ENCODE data around the gene GRID1.

GRID1 gene

GRCh38 chr10:86368046-86368445, 1.5 kb upstream of the GRID1 start:
- DNase-seq: no peak

GRCh38 chr10:86367152-86367951, 757 bp upstream of the GRID1 start:
- no peak for DNase-seq

GRCh38 chr10:86366902-86367151, 232 bp upstream of the GRID1 start:
- DNase-seq: no peak

- DNase-seq: peak in 1 of 2 donors; percentile 17
Measured at GRCh38 chr10:86365346-86366032, 1.1 kb downstream of the GRID1 start.

GRCh38 chr10:86364491-86365345, 1.9 kb downstream of the GRID1 start:
- DNase-seq: peak in 1 of 2 donors; percentile 20

GRCh38 chr10:86363833-86364490, 2.6 kb downstream of the GRID1 start:
- no peak for DNase-seq

GRCh38 chr10:86363184-86363832, 3.3 kb downstream of the GRID1 start:
- DNase-seq: peak in 1 of 2 donors; percentile 35

GRCh38 chr10:86362586-86363183, 3.9 kb downstream of the GRID1 start:
- DNase-seq: no peak

GRCh38 chr10:86362129-86362527, 4.5 kb downstream of the GRID1 start:
- DNase-seq: no peak

- no peak for DNase-seq
Measured at GRCh38 chr10:86361156-86362128, 5.2 kb downstream of the GRID1 start.

- no peak for DNase-seq
Measured at GRCh38 chr10:86360657-86361056, 5.9 kb downstream of the GRID1 start.

- no peak for DNase-seq
Measured at GRCh38 chr10:86359954-86360353, 6.6 kb downstream of the GRID1 start.

- DNase-seq: no peak
Measured at GRCh38 chr10:86359111-86359510, 7.5 kb downstream of the GRID1 start.

GRCh38 chr10:86357676-86358075, 8.9 kb downstream of the GRID1 start:
- DNase-seq: no peak

- no peak for DNase-seq
Measured at GRCh38 chr10:86357041-86357440, 9.6 kb downstream of the GRID1 start.

GRCh38 chr10:86356296-86356695, 10.3 kb downstream of the GRID1 start:
- no peak for DNase-seq

- DNase-seq: no peak
Measured at GRCh38 chr10:86355571-86356038, 11.0 kb downstream of the GRID1 start.

- DNase-seq: no peak
Measured at GRCh38 chr10:86354761-86355540, 11.6 kb downstream of the GRID1 start.

GRCh38 chr10:86353506-86354485, 12.8 kb downstream of the GRID1 start:
- no peak for DNase-seq
